Liver (tissue), 3 donors: ENCODE data around the gene HEXIM2.

Source experiments
- ATF3 ChIP-seq: IDR thresholded peaks from 2 replicates; pipeline ENCODE4 v1.6.1; 2016; ENCODE audit warnings: antibody characterized with exemption
- CTCF ChIP-seq: fragments of 150-350 bp; IDR thresholded peaks from 2 replicates; pipeline ENCODE4 v1.5.1; 2017; ENCODE audit warnings: improper control_type of control experiment, low read depth, low read length; ENCODE audit not compliant: missing input control
- EGR1 ChIP-seq, 2 donors: IDR thresholded peaks; 2 replicates each; pipeline ENCODE4 v1.6.1; 2016 to 2018; ENCODE audit warnings: antibody characterized with exemption in 2 of 2, low read depth in 2 of 2
- GABPA ChIP-seq, 2 donors: IDR thresholded peaks in 1 of 2; conservative IDR thresholded peaks in 1 of 2; 2 replicates each; pipeline ENCODE4 v1.6.1; 2016; ENCODE audit warnings: antibody characterized with exemption in 2 of 2, mild to moderate bottlenecking in 1 of 2, moderate library complexity in 1 of 2
- HNF4A ChIP-seq, 2 donors: conservative IDR thresholded peaks; 2 replicates each; pipeline ENCODE4 v1.6.1; 2016; ENCODE audit warnings: antibody characterized with exemption in 2 of 2, mild to moderate bottlenecking in 2 of 2
- JUND ChIP-seq, 2 donors: IDR thresholded peaks; 2 replicates each; pipeline ENCODE4 v1.6.1; 2016; ENCODE audit warnings: antibody characterized with exemption in 2 of 2
- MAX ChIP-seq: IDR thresholded peaks from 2 replicates; pipeline ENCODE4 v1.6.1; 2016; ENCODE audit warnings: antibody characterized with exemption
- RAD21 ChIP-seq, 2 donors: IDR thresholded peaks; 2 replicates each; pipeline ENCODE4 v1.6.1; 2016; ENCODE audit warnings: antibody characterized with exemption in 2 of 2, mild to moderate bottlenecking in 2 of 2
- TAF1 ChIP-seq: conservative IDR thresholded peaks from 2 replicates; pipeline ENCODE4 v1.6.1; 2016; ENCODE audit warnings: antibody characterized with exemption, mild to moderate bottlenecking
- YY1 ChIP-seq: IDR thresholded peaks from 2 replicates; pipeline ENCODE4 v1.6.1; 2016; ENCODE audit warnings: antibody characterized with exemption, mild to moderate bottlenecking
- TF ChIP-seq, protein P1 (sequence below): IDR thresholded peaks from 2 replicates; pipeline ENCODE4 v1.6.1; 2016; ENCODE audit warnings: antibody characterized with exemption
- donor health status: healthy.
- donor health status: healthy.

DNA sequence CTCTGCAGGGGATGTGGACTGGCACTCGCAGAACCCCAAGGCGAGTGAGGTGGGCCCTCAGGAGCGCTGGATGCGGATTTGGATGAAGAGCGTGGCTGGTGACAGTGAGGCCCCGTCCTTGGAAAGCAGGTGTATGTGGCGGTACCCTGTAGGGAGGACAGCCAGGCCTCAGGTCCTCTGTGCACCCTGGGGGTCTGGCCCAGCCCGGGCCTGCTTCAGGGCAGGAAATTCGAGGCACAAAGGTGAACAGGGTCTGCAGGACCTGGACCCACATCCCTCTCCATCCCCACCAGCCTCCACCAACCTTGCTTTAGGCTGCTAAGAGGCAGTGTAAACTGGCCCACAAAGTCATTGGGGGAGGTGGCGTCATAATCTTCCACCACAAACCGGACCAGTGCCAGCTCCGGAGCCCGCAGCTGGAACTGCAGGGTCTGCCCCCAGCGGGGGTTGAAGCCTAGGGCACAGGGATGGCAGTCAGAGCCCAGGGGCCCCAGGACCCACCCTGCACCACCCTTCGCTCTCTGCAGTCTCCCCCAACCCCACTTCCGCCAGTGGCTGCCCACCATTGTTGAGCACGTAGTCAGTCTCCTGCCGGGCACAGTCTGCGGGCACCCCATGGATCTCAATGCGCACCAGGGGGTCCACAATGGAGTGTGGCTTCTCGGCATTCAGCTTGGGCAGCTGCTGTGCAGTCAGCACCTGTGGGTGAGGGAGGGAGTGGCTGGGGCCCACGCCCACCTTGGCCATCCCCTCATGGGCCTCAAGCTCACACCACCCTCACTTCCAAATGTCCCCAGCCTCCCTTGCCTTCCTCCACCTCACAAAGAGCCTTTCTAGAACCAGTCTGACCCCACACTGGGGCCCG, 48.9 kb upstream of the HEXIM2 start:
- no peak for TF ChIP-seq YY1
- TF ChIP-seq CTCF: no peak
- TF ChIP-seq, protein P1, sequence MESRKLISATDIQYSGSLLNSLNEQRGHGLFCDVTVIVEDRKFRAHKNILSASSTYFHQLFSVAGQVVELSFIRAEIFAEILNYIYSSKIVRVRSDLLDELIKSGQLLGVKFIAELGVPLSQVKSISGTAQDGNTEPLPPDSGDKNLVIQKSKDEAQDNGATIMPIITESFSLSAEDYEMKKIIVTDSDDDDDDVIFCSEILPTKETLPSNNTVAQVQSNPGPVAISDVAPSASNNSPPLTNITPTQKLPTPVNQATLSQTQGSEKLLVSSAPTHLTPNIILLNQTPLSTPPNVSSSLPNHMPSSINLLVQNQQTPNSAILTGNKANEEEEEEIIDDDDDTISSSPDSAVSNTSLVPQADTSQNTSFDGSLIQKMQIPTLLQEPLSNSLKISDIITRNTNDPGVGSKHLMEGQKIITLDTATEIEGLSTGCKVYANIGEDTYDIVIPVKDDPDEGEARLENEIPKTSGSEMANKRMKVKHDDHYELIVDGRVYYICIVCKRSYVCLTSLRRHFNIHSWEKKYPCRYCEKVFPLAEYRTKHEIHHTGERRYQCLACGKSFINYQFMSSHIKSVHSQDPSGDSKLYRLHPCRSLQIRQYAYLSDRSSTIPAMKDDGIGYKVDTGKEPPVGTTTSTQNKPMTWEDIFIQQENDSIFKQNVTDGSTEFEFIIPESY: no peak
- TF ChIP-seq RAD21 (IDR thresholded peaks at IDR 0.05): no peak
- no peak for TF ChIP-seq EGR1 (IDR thresholded peaks at IDR 0.05; ENCODE audit: low read depth in 2 of 2)
- no peak for TF ChIP-seq JUND (IDR thresholded peaks at IDR 0.05)
- no peak for TF ChIP-seq TAF1
- TF ChIP-seq MAX: no peak
- TF ChIP-seq GABPA (IDR thresholded peaks at IDR 0.05 in 1 of 2, conservative IDR thresholded peaks at IDR 0.05 in 1 of 2): no peak
- TF ChIP-seq HNF4A (conservative IDR thresholded peaks at IDR 0.05): no peak
- no peak for TF ChIP-seq ATF3
